Renal pelvis (tissue), 4 donors: Measurements from ENCODE around the gene PPP2R2D. TPM values are rescaled to one million over a fixed set of nuclear protein-coding genes. Genes with fewer than 3 reads are reported as not detected.
"Not testable (repeated sequence)": the region's sequence is repeated elsewhere in the genome, so short reads cannot be mapped to it uniquely, and the experiment has no call there.

Source experiments
- DNase-seq: peaks from one replicate; pipeline ENCODE4 v3.0.0-alpha.2; 2013
- polyA plus RNA-seq, 3 donors: library from polyadenylated mRNA; unstranded; fragments of 120-200 nt; gene quantifications; one replicate each; pipeline ENCODE4 v1.2.1, GENCODE V29; 2013; ENCODE audit not compliant: insufficient read length in 3 of 3

Gene PPP2R2D
- polyA plus RNA-seq, 3 donors = 42.0 to 46.1 (median 42.6) TPM

DNA sequence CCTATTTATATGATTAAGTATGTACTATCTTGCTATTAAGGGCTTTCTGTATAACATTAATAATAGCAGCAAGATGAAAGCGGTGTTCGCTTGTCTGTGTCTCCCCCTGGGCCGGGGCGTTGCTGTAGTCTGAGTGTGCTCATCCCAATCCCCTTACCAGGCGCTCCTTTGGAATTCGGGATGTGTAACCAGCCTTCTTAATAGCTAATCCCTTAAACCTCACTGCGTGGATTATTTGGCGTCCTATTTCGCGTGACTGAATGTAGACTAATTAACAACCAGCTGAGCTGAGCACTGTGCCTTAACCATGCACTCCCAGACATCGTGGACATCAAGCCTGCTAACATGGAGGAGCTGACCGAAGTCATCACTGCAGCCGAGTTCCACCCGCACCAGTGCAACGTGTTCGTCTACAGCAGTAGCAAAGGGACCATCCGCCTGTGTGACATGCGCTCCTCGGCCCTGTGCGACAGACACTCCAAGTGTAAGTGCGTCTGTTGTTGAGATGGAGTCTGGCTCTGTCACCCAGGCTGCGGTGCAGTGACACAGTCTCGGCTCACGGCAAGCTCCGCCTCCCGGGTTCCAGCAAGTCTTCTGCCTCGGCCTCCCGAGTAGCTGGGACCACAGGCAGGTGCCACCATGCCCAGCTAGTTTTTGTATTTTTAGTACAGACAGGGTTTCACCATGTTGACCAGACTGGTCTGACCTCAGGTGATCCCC lies 44.3 kb downstream of the PPP2R2D start:
- DNase-seq = no peak

DNA sequence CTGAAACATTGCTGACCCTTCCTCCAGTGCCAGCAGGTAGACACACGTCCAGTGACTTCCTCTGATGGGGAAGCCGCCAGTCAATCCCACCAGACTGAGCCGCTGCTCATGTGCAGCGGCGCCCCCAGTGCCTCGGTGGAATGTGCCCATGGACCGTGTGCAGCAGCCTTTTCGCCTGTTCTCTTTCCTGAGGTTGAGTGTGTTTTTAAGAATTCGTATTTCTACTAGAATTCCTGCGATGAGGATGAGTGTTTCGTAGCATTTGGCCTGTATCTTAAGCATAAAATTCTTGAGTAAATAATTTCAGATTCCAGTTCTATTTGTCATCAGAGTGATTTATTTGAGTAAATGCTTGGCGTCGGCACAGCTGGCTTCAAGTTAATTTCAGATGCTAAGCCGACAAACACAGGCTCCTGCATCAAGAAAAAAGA lies 45.5 kb downstream of the PPP2R2D start:
- no peak for DNase-seq

DNA sequence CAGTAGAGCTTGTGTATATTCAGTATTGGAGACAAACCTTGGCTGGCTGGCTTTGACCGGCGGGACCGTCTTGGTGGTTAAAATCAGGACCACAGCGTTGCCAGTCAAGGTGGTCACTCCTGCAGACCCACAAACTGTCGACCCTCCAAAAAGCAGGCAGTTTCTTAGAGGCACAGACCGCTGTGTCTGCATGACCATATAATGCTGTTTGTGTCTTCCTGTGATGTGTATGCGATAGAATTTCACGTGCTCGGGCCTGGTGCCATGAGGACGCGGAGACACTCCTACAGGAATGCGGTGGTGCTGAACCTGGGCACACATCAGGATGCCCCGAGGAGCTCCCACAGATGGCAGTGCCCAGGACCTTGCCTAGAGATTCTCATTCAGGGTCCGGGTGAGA lies 46.1 kb downstream of the PPP2R2D start:
- no peak for DNase-seq

DNA sequence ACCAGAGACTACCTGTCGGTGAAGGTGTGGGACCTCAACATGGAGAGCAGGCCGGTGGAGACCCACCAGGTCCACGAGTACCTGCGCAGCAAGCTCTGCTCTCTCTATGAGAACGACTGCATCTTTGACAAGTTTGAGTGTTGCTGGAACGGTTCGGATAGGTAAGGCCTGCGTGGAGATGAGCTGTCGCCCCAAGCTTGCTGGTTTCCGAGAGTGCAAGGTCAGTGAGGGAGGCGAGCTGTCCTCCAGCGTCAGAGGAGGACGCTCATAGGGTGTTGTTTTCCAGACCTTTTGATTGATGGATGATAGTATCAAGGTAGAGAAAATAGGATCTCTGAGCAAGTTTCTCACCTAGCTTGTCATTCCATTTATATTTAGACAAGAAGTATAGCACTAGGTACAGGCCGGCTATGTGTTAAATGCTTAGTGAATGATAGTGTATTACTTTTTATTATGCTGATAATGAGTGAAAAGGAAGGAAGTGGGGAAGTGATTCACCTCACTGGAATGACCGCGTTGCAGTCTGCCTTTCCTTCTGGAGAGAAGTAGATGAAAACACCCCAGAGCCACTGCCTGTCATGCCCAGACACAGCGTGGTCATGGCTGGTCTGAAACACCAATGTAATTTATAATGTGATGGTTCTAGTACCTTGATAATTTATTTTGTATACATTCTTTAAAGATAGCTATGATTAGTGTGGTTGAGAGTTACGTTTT lies 47.0 kb downstream of the PPP2R2D start:
- DNase-seq = no peak

DNA sequence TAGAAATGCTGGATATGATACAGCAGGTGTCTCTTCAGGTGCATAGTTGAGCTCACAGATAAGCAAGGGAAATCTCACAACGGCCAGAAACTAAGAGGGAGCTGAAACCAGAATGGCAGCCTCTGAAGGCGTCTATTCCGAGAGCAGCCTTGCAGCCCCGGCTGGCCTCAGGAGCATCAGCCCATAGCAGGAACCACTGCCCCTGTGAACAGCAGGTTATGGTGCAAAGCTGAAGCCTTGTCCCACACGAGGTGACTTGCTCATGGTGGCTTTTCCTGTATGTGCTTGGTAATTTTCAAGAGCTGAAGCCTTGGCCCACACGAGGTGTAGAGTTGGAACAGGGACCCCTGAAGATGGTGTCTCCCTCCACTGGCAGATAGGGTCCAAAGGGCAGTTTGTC lies 47.7 kb downstream of the PPP2R2D start:
- no peak for DNase-seq

DNA sequence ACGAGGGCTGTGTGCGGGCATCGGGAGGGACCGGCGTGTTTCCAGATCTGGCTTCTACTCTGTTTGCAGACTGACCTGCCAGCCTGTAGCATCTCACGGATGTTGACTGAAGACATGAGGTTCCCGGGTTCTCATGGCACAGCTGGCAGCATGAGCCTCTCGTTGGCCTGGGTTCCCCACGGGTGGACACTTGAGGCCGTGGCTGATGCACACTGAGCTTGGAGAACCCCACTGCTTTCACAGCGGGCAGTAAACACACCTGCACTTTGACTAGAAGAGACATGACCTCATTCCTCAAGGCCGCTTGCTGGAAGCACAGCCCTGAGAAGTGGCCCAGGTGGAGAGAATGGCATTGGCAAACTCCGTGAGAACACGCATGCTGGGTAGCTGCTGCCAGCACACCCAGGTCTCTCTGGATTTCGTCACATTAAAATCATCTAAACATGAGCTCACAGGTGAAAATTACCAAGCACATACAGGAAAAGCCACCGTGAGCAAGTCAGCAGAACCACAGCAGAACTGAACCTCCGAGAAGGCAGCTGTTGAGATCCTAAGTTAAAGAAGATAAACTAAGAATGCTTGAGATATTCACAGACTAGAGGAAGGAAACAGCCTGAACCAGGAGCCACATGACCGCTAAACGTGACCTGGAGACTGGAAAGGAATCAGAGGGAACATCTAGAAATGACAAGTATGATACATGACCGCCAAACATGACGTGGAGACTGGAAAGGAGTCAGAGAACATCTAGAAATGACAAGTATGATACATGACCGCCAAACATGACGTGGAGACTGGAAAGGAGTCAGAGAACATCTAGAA lies 48.4 kb downstream of the PPP2R2D start:
- DNase-seq = no peak

DNA sequence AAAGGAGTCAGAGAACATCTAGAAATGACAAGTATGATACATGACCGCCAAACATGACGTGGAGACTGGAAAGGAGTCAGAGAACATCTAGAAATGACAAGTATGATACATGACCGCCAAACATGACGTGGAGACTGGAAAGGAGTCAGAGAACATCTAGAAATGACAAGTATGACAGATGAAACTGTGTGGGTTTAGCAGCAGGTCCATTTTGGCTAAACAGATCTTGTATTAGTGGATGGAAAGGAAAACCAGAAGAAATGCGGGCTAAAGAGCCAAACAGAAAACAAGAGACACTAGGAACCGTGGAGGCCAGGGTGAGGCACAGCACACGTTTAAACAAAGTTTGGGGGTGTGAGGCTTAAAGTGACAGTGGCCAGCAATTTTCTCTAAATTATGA lies 49.1 kb downstream of the PPP2R2D start:
- DNase-seq = not testable (repeated sequence)

DNA sequence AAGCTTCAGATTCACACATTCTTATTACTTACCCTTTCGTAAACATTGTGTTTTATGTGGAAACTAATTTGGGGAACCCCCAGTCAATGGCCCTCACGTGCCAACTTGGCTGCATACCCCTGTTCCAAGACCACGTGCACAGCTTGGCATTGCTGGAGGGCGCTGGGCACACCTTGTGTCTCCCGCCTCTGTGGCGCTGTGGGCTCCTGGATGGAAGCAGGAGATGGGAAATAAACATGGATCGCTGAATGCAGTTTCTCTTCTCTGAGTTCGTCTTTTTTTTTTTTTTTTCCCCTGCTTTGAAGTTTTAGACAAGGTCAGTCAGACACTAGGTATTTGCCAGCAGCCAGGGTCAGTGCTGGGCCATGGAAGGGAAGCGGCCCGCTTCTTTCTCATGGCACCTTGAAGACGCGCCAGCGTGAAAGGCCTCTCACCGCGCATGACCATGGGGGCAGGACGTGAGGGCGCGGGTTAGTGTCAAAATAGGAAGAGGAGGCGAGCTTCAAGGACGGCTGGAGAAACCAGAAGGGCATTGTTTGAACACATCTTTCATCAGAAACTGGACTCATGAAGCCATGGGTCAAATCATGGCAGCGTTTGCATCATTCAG lies 53.7 kb downstream of the PPP2R2D start:
- DNase-seq = no peak

DNA sequence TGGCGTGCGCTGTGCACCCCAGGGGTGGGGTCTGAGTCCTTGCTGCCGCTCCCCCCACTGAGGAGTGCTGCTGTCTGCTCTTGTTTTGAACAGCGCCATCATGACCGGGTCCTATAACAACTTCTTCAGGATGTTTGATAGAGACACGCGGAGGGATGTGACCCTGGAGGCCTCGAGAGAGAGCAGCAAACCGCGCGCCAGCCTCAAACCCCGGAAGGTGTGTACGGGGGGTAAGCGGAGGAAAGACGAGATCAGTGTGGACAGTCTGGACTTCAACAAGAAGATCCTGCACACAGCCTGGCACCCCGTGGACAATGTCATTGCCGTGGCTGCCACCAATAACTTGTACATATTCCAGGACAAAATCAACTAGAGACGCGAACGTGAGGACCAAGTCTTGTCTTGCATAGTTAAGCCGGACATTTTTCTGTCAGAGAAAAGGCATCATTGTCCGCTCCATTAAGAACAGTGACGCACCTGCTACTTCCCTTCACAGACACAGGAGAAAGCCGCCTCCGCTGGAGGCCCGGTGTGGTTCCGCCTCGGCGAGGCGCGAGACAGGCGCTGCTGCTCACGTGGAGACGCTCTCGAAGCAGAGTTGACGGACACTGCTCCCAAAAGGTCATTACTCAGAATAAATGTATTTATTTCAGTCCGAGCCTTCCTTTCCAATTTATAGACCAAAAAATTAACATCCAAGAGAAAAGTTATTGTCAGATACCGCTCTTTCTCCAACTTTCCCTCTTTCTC lies 55.0 kb downstream of the PPP2R2D start:
- no peak for DNase-seq

DNA sequence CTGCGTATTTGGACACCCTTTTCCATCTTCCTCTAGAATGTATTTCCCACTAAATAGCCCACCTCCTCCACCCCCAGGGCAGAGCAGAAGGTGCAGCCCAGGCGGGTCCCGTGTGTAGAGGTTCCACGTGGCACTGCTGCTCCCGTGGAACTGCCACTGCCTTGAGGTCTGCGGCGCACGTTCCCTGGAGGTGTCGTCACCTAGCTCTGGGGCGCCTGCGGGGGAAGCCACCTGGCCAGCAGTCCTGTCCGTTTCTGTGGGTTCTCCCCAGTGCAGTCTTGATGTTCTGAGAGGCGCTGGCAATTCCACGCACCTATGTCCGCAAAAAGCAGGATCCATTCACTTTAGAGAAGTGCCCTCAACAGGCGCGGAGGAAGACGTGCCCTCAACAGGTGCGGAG lies 59.0 kb downstream of the PPP2R2D start:
- DNase-seq = no peak

DNA sequence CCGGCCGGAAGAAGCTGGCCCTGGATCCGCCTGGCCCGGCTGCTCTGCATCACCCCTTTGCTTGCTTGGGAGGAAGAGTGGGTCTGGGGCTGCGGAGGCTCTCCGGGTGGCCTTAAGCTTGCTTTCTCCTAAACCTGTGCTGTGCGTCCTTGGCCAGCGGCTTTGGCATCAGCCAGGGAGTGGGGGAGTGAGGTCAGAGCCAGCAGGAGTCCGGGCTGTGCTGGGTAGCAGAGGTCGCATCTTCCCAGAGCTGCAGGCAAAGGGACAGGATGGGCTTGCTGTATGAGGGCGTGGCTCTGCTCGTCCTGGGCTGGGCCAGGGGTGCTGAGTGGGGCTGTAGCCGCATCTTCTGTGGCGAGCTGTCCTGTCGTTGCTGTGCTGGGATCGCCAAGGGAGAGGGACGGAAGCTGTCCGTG lies 59.8 kb downstream of the PPP2R2D start:
- no peak for DNase-seq

DNA sequence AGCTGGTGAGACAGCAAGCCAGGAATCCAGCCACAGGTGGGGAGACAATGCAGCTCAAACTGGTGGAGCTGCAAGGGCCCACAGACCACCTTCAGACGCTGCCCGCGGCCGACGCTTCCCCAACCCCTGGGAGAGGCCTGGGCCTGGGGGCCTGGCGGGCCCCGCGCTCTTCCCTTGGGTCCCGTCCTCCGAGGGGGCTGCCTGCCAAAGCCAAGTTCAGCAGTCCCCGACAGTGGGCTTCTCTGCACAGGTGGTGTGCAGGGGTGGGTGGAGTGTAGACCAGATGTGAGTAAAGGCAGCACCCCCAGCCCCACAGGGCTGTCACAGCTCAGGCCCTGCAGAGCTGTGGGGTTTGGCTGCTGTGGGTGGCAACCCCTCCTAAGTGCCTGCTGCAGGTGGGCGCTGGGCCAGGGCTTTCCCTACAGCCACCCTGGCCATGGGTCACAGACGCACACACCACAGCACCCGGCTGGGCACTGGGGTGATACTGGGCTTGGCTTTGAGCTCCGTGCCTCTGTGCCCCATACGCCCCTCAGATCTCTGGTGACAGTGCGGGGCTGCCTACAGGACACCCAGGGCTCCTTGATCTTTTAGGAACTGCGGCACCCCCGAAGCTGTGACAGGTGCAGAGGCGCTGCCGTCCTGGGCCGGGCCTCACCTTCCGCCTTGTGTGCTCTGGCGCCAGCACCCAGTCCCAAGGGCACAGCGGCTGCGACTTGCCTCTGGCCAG lies 60.4 kb downstream of the PPP2R2D start:
- DNase-seq = no peak

DNA sequence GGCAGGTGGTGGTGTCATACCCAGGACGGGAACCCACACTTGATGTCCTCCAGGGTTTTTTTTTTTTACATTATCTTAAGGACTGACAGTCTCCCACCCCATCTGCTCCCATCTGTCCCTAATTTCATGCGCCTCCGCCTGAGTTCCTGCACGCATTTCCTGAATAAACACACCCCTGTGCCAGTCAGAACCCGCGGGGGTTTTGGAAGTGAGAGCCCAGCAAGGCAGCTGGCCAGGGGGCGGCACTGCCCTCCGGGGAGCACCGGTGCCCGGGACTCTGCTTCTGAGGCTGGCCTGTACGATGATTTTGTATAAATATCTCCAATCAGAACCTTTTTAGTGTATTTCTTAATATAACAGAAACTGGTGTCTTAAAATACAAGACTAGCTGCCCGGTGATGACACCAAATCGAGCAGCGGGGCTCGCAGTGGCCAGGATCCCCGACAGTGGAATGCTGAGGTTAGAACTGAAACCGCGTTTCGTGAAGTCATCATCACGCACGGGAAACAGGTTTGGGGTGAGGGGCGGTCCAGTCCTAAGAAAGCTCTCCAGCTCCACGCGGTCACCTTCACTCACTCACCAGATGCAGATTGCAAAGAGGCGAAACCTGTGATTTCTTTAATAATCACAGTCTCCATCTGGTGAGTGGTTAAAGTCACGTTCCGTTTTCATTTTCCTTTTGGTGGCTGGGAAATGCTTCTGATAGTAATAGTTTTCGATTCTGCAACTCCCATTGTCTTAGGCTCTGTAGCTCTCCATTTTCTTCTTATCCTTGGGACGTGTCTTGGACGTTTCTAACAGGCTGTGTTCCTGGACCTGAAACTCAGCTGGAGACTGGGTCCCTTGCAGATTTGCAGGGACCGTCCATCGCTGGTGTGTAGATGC lies 61.2 kb downstream of the PPP2R2D start:
- no peak for DNase-seq

DNA sequence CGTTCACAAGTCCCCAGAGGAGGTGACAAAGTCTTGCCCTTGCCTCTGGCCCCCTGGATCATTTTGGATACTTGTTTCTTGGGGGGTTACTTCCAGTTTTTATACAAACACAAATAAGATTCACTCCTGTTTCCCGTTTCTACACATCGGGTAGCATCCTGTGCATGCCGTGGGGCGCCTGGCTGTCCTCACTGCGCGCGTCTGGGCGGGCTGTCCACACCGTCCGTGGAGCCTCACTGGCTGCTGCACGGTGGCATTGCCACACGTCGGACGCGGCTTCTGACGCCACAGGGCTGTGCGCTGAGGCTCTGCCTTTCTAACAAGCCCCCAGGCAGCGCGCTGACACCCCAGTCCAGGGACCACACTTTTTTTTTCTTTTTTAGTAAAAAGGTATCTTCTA lies 62.5 kb downstream of the PPP2R2D start:
- no peak for DNase-seq

DNA sequence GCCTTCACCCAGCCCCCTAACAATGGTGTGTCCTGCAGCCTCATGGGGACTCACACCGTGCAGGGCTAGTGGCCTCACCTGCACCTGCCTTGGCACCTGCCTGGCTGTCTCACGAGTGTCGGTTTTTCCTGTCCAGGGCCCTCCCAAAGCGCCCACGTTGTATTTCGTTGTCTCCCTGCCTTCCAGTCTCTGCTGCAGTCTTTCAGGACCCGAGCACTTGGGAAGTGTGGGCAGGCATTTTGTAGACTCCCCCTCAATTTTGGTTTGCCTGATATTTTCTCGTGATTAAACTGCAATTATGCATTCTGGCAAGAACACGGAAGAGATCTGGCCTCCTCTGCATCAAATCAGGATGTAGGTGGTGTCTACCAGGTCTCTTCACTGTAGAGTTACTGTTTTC lies 63.0 kb downstream of the PPP2R2D start:
- DNase-seq = no peak

DNA sequence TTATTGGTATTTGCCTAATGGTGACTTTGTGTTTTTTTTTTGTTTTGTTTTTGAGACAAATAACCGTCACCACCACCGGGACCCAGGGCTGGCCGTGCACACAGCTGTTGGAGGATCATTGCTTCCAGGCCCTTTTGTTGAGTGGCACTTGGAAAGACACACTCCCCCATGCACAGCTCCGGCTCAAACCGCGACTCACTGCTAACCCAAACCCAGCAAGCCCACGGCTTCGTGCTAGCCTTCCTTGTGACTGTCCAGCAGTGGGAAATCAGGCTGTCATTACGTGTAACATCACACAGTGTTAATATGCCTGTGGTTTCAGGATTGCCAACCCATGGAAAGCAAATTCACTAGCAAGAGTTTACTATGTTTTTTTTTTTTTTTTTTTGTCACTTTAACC lies 63.5 kb downstream of the PPP2R2D start:
- no peak for DNase-seq

DNA sequence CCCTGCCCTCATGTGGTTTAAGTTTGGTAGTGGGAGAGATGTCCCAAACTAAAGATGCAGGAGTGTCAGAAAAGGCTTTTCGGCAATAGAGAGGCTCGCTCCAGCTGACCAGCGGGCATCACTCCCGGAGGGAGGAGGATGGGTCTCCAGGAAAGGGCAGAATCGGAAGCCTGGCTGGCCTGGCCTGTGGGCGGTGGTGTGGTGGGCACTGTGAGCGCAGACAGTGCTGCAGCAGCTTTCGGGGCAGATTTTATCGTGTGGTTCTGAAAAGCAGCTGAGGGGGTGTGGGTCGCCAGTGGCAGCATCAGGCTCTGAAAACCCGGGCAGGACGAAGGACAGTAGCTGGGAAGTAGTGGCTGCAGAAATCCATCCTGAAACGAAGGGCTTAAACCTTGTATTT lies 68.1 kb downstream of the PPP2R2D start:
- no peak for DNase-seq

DNA sequence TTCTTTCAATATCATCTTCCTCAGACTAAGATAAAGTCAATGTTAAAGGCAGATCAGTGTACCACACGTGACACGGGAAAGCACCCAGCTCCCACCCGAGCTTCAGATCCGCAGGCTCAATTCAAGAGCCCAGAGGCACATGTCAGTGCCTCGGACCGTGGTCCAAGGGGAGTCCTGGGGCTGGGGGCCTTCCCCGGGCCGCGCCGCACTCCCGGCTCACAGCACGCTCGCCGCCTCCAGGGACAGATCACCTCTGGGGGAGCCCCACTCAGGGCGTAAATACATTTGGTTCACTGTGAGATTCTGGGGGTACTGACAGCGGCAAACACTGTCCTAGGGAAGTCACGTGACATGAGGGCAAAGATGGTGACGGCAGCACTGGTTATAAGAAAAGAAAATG lies 70.1 kb downstream of the PPP2R2D start:
- DNase-seq = no peak

DNA sequence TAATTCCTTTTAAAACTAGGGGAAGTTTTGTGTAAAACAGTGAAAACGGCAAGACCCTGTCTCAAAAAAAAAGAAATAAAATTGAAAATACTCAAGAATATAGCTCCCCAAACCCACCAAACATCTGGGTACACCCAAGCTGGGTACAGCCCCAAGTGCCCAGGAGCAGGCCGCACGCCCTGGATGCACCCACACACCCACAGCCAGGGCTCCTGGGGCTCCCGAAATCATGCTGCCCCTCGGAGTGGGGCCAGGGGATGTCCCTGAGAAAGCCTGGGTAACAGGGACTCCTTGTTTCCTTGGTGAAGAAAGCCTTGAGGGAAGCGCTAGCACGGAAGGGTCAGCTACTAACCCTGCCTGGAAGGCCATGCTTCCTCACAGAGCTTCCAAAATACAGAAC lies 70.8 kb downstream of the PPP2R2D start:
- DNase-seq = no peak
